Activated T-cell treated with anti-CD3 and anti-CD28 coated beads for 1 hour (primary cell): Measurements from ENCODE around the gene SYS1.
"Not testable (repeated sequence)": the region's sequence is repeated elsewhere in the genome, so short reads cannot be mapped to it uniquely, and the experiment has no call there.

ENCODE experiments used
- DNase-seq: peaks from one replicate; pipeline ENCODE4 v3.0.0-alpha.2; 2020; ENCODE audit warnings: low read depth

The SYS1 gene

GRCh38 chr20:45340236-45340847, 22.6 kb upstream of the SYS1 start:
- DNase-seq = no peak

GRCh38 chr20:45340951-45341350, 22.0 kb upstream of the SYS1 start:
- no peak for DNase-seq

GRCh38 chr20:45341579-45341938, 21.4 kb upstream of the SYS1 start:
- DNase-seq = no peak

GRCh38 chr20:45341939-45342854, 20.8 kb upstream of the SYS1 start:
- no peak for DNase-seq

GRCh38 chr20:45342855-45343531, 20.0 kb upstream of the SYS1 start:
- DNase-seq = no peak

GRCh38 chr20:45343532-45344167, 19.3 kb upstream of the SYS1 start:
- no peak for DNase-seq

- no peak for DNase-seq
Measured at GRCh38 chr20:45344168-45344860, 18.6 kb upstream of the SYS1 start.

- no peak for DNase-seq
Measured at GRCh38 chr20:45345104-45345936, 17.6 kb upstream of the SYS1 start.

GRCh38 chr20:45346291-45346718, 16.7 kb upstream of the SYS1 start:
- no peak for DNase-seq

GRCh38 chr20:45346851-45347250, 16.1 kb upstream of the SYS1 start:
- DNase-seq = no peak

GRCh38 chr20:45347297-45347935, 15.5 kb upstream of the SYS1 start:
- no peak for DNase-seq

- DNase-seq = peak; percentile 44
Measured at GRCh38 chr20:45347936-45348778, 14.8 kb upstream of the SYS1 start, which contains the start of gene SDC4. Gene SDC4 (minus strand): TSS chr20:45348424. CDS start chr20:45348384, 40 bp downstream.

GRCh38 chr20:45350217-45350616, 12.7 kb upstream of the SYS1 start:
- DNase-seq = no peak

- DNase-seq = not testable (repeated sequence)
Measured at GRCh38 chr20:45350795-45351194, 12.2 kb upstream of the SYS1 start.

GRCh38 chr20:45352729-45353128, 10.2 kb upstream of the SYS1 start:
- no peak for DNase-seq

- DNase-seq = no peak
Measured at GRCh38 chr20:45353746-45354145, 9.2 kb upstream of the SYS1 start.

GRCh38 chr20:45354423-45355208, 8.3 kb upstream of the SYS1 start:
- no peak for DNase-seq
